Measurements from ENCODE around the gene SEC14L6. TPM values are rescaled to one million over a fixed set of nuclear protein-coding genes. Genes with fewer than 3 reads are reported as not detected.

The SEC14L6 gene
- total and polyA plus RNA-seq, 9 of the 15 experiments (the other 6 are each of a cell fraction or from before 2014, with no cell fraction given), result 0.29 to 6.1 (median 1.9) TPM

DNA sequence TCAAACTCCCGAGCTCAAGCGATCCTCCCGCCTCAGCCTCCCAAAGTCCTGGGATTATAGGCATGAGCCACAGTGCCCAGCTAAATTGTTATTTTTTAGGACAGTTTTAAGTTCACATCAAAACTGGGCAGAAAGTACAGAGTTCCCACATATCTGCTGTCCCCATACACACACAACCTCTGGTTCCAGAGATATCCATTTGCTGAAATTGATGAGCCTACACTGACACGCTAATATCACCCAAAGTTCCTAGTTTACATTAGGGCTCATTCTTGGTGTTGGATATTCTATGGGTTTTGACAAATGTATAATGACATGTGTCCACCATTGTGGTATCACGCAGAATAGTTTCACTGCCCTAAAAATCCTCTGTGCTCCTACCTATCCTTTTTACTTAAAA, 38.3 kb downstream of the SEC14L6 start:
- Histone ChIP-seq H3K9me1 (ENCODE audit: control insufficient read depth, insufficient read depth, low read length) (no peaks in the 10 kb centered on the region), H3K4me1 (replicated peaks in 1 of 2; ENCODE audit: control insufficient read depth in 2 of 2, insufficient read depth in 2 of 2, low read length in 2 of 2) (peaks cover 12 to 25% of the 10 kb centered on the region in 2 experiments; a peak in 4 of 5 replicates), H3K9me3 (replicated peaks; ENCODE audit: control insufficient read depth, insufficient read depth, low read depth, low read length) (no peaks in the 10 kb centered on the region), H3K4me3 (no peak overlapping the region), H3K27me3 (ENCODE audit: control insufficient read depth in 2 of 2, insufficient read depth in 2 of 2, low read length in 2 of 2) (no peaks in the 10 kb centered on the region), H3K9ac (ENCODE audit: insufficient read depth in 1 of 2, low read depth in 2 of 2, low read length in 2 of 2) (no peak overlapping the region), H3K79me2 (ENCODE audit: control insufficient read depth, insufficient read depth, low read length) (no peaks in the 10 kb centered on the region), H4K20me1 (replicated peaks; ENCODE audit: control insufficient read depth, insufficient read depth, low read length) (no peaks in the 10 kb centered on the region), H3K36me3 (ENCODE audit: control insufficient read depth, insufficient read depth, low read length) (no peaks in the 10 kb centered on the region), H3K4me2 (ENCODE audit: insufficient read depth, low read length) (no peak overlapping the region), H3K27ac (ENCODE audit: extremely low read depth, low read depth, low read length) (no peak overlapping the region), H2AFZ (ENCODE audit: low read depth, low read length) (peak overlapping the region; percentile 34; the same call in 1 of the 2 replicates)
- ChIA-PET CTCF (ENCODE audit: low intra/inter-chr PET ratio) (no interaction called here), POLR2A (interaction anchor here (0.6 to 1.5 kb wide), 3 partner anchors 9 to 245 kb away, joined by 3 read pairs; no protein-coding TSS in a partner anchor)
- ATAC-seq (no peak), FAIRE-seq (no peak), DNase-seq (ENCODE audit: extremely low read depth in 1 of 4, low spot score in 3 of 4) (no peak)
- in situ Hi-C loops (cut with MboI), result no loop called here
- 0 out of 2 replicates have a peak, but pooled peaks have one; percentile 4 for TF ChIP-seq CBFA2T3 (IDR thresholded peaks at IDR 0.05)
- TF ChIP-seq, protein P1, sequence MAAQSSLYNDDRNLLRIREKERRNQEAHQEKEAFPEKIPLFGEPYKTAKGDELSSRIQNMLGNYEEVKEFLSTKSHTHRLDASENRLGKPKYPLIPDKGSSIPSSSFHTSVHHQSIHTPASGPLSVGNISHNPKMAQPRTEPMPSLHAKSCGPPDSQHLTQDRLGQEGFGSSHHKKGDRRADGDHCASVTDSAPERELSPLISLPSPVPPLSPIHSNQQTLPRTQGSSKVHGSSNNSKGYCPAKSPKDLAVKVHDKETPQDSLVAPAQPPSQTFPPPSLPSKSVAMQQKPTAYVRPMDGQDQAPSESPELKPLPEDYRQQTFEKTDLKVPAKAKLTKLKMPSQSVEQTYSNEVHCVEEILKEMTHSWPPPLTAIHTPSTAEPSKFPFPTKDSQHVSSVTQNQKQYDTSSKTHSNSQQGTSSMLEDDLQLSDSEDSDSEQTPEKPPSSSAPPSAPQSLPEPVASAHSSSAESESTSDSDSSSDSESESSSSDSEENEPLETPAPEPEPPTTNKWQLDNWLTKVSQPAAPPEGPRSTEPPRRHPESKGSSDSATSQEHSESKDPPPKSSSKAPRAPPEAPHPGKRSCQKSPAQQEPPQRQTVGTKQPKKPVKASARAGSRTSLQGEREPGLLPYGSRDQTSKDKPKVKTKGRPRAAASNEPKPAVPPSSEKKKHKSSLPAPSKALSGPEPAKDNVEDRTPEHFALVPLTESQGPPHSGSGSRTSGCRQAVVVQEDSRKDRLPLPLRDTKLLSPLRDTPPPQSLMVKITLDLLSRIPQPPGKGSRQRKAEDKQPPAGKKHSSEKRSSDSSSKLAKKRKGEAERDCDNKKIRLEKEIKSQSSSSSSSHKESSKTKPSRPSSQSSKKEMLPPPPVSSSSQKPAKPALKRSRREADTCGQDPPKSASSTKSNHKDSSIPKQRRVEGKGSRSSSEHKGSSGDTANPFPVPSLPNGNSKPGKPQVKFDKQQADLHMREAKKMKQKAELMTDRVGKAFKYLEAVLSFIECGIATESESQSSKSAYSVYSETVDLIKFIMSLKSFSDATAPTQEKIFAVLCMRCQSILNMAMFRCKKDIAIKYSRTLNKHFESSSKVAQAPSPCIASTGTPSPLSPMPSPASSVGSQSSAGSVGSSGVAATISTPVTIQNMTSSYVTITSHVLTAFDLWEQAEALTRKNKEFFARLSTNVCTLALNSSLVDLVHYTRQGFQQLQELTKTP (IDR thresholded peaks at IDR 0.05; ENCODE audit: low read depth in 1 of 2, partially characterized antibody in 2 of 2), result no peak
- TF ChIP-seq HNRNPUL1 (IDR thresholded peaks at IDR 0.05; ENCODE audit: low read length), result no peak
- no peak for TF ChIP-seq STAT5A (IDR thresholded peaks at IDR 0.05; ENCODE audit: borderline replicate concordance, low read length)
- TF ChIP-seq ZNF507 (tag; conservative IDR thresholded peaks at IDR 0.05), result no peak
- TF ChIP-seq SNRNP70 (optimal IDR thresholded peaks at IDR 0.05; ENCODE audit: low read depth, low read length), result no peak
- TF ChIP-seq POLR3G (IDR thresholded peaks at IDR 0.05; ENCODE audit: extremely low read depth, insufficient read length, insufficient replicate concordance), result no peak
- intact Hi-C loops (cut with micrococcal nuclease), result no loop called here
- WGBS (ENCODE audit: insufficient coverage, low coverage, missing lambda C conversion rate), result 82% methylated on average over 4 of the region's 5 CpGs
- BruUV-seq (replicated peaks), result no TSS peak
